Muscle of leg (tissue), 11 donors: ENCODE results near the gene MSI2. TPM values are rescaled to one million over a fixed set of nuclear protein-coding genes. Genes with fewer than 3 reads are reported as not detected.

ENCODE experiments used
- DNase-seq: peaks from one replicate; pipeline ENCODE4 v3.0.0; 2013
- H3K27ac ChIP-seq: one replicate; pipeline ENCODE4 v1.5.1; 2013; ENCODE audit warnings: mild to moderate bottlenecking, low read length, control low read depth
- H3K27me3 ChIP-seq: one replicate; pipeline ENCODE4 v1.6.1; 2013; ENCODE audit warnings: low read length; ENCODE audit not compliant: control insufficient read depth, insufficient read depth
- H3K36me3 ChIP-seq: one replicate; pipeline ENCODE4 v1.6.1; 2013; ENCODE audit warnings: low read length; ENCODE audit not compliant: control insufficient read depth, insufficient read depth
- H3K4me1 ChIP-seq: one replicate; pipeline ENCODE4 v1.6.1; 2013; ENCODE audit warnings: low read length; ENCODE audit not compliant: control insufficient read depth, insufficient read depth
- H3K4me3 ChIP-seq: one replicate; pipeline ENCODE4 v1.5.1; 2013; ENCODE audit warnings: low read length, control low read depth
- H3K9me3 ChIP-seq: replicated peaks from 2 replicates; pipeline ENCODE4 v1.6.1; 2013; ENCODE audit warnings: low read depth, low read length; ENCODE audit not compliant: control insufficient read depth
- WGBS: methylation state at CpG from one replicate; pipeline ENCODE4 v1.1.5; 2013; ENCODE audit warnings: missing lambda C conversion rate; ENCODE audit not compliant: insufficient coverage; 5-methylcytosine and 5-hydroxymethylcytosine counted together
- polyA plus RNA-seq, 8 donors: library from polyadenylated mRNA; unstranded; fragments of 120-200 nt; gene quantifications; one replicate each; pipeline versions ENCODE4 v1.2.1 to v1.2.3, GENCODE V29; 2013; ENCODE audit warnings: inconsistent platforms in 1 of 8, low replicate concordance in 1 of 8; ENCODE audit not compliant: insufficient read length in 8 of 8, insufficient read depth in 1 of 8
- total RNA-seq: library from RNA; stranded (reverse); fragments of 120-200 nt; gene quantifications from one replicate; pipeline ENCODE4 v1.2.4, GENCODE V29; 2013

MSI2 gene
- total and polyA plus RNA-seq, 9 donors, result 21.5 to 32.0 (median 27.4) TPM

GRCh38 chr17:57335195-57335792, 79.0 kb downstream of the MSI2 start:
- H3K9me3 ChIP-seq, result no peaks in the 10 kb centered on the region
- H3K27ac ChIP-seq, result no peak overlapping the region
- H3K36me3 ChIP-seq, result no peaks in the 10 kb centered on the region
- no peak for DNase-seq
- 91% methylated on average over 5 of the region's 7 CpGs for WGBS
- H3K4me1 ChIP-seq, result peaks cover 7% of the 10 kb centered on the region
- no peak overlapping the region for H3K4me3 ChIP-seq
- H3K27me3 ChIP-seq, result no peaks in the 10 kb centered on the region

- DNase-seq, result peak; percentile 28
These were observed 81.1 kb downstream of the MSI2 start for GRCh38 chr17:57337390-57337789.

GRCh38 chr17:57338257-57338914, 82.1 kb downstream of the MSI2 start:
- no peak overlapping the region for H3K4me3 ChIP-seq
- no peaks in the 10 kb centered on the region for H3K9me3 ChIP-seq
- WGBS, result 68% methylated on average over 11 of the region's 13 CpGs
- H3K36me3 ChIP-seq, result no peaks in the 10 kb centered on the region
- no peak overlapping the region for H3K27ac ChIP-seq
- DNase-seq, result no peak
- peaks cover 7% of the 10 kb centered on the region for H3K4me1 ChIP-seq
- H3K27me3 ChIP-seq, result no peaks in the 10 kb centered on the region

More at GRCh38 chr17:57337390-57337789, 81.1 kb downstream of the MSI2 start:
- Histone ChIP-seq H3K36me3 (no peaks in the 10 kb centered on the region), H3K4me1 (peaks cover 7% of the 10 kb centered on the region), H3K9me3 (no peaks in the 10 kb centered on the region), H3K4me3 (no peak overlapping the region), H3K27me3 (no peaks in the 10 kb centered on the region), H3K27ac (no peak overlapping the region)
- 75% methylated on average over 6 of the region's 12 CpGs for WGBS

GRCh38 chr17:57340160-57340981, 84.0 kb downstream of the MSI2 start:
- H3K36me3 ChIP-seq, result no peaks in the 10 kb centered on the region
- H3K27ac ChIP-seq, result no peak overlapping the region
- no peak for DNase-seq
- no peaks in the 10 kb centered on the region for H3K27me3 ChIP-seq
- H3K9me3 ChIP-seq, result no peaks in the 10 kb centered on the region
- WGBS, result 92% methylated on average over 7 of the region's 8 CpGs
- no peak overlapping the region for H3K4me3 ChIP-seq
- H3K4me1 ChIP-seq, result peaks cover 7% of the 10 kb centered on the region

- no peaks in the 10 kb centered on the region for H3K9me3 ChIP-seq
- no peak overlapping the region for H3K4me3 ChIP-seq
- WGBS, result 90% methylated on average over 2 of the region's 9 CpGs
- DNase-seq, result no peak
- no peaks in the 10 kb centered on the region for H3K36me3 ChIP-seq
- H3K4me1 ChIP-seq, result peaks cover 5% of the 10 kb centered on the region
- no peak overlapping the region for H3K27ac ChIP-seq
- H3K27me3 ChIP-seq, result no peaks in the 10 kb centered on the region
These were observed 85.6 kb downstream of the MSI2 start for GRCh38 chr17:57341611-57342540.

- no peaks in the 10 kb centered on the region for H3K27me3 ChIP-seq
- H3K27ac ChIP-seq, result no peak overlapping the region
- H3K36me3 ChIP-seq, result peaks cover 3% of the 10 kb centered on the region
- no peak overlapping the region for H3K4me3 ChIP-seq
- DNase-seq, result no peak
- no peaks in the 10 kb centered on the region for H3K9me3 ChIP-seq
- H3K4me1 ChIP-seq, result no peaks in the 10 kb centered on the region
- no CpG with 5 or more reads among the region's 4 CpGs for WGBS
These were observed 86.8 kb downstream of the MSI2 start for GRCh38 chr17:57342963-57343589.

GRCh38 chr17:57343717-57344116, 87.4 kb downstream of the MSI2 start:
- no peak overlapping the region for H3K27ac ChIP-seq
- H3K4me3 ChIP-seq, result no peak overlapping the region
- no peaks in the 10 kb centered on the region for H3K4me1 ChIP-seq
- H3K27me3 ChIP-seq, result no peaks in the 10 kb centered on the region
- DNase-seq, result no peak
- H3K9me3 ChIP-seq, result no peaks in the 10 kb centered on the region
- peaks cover 4% of the 10 kb centered on the region for H3K36me3 ChIP-seq
- WGBS, result no CpG with 5 or more reads among the region's 5 CpGs

GRCh38 chr17:57344261-57344660, 87.9 kb downstream of the MSI2 start:
- no peak overlapping the region for H3K4me3 ChIP-seq
- H3K36me3 ChIP-seq, result peaks cover 4% of the 10 kb centered on the region
- no peaks in the 10 kb centered on the region for H3K27me3 ChIP-seq
- no peak overlapping the region for H3K27ac ChIP-seq
- H3K4me1 ChIP-seq, result no peaks in the 10 kb centered on the region
- no peaks in the 10 kb centered on the region for H3K9me3 ChIP-seq
- no peak for DNase-seq
- WGBS, result no CpG with 5 or more reads among the region's 4 CpGs

- Histone ChIP-seq H3K4me3 (no peak overlapping the region), H3K27me3 (no peaks in the 10 kb centered on the region), H3K4me1 (no peaks in the 10 kb centered on the region), H3K36me3 (peaks cover 4% of the 10 kb centered on the region), H3K27ac (no peak overlapping the region), H3K9me3 (no peaks in the 10 kb centered on the region)
- no peak for DNase-seq
- WGBS, result no CpG with 5 or more reads among the region's 3 CpGs
These were observed 93.4 kb downstream of the MSI2 start for GRCh38 chr17:57349541-57350247.
